Dermis blood vessel endothelial cell (primary cell): Measurements from ENCODE around the gene GXYLT1. TPM values are rescaled to one million over a fixed set of nuclear protein-coding genes. Genes with fewer than 3 reads are reported as not detected.
"Not testable (repeated sequence)": the region's sequence is repeated elsewhere in the genome, so short reads cannot be mapped to it uniquely, and the experiment has no call there.

Experiments used
- DNase-seq: peaks from one replicate; pipeline ENCODE4 v3.0.0; 2010
- total RNA-seq: library from RNA; depleted of rRNA; stranded (reverse); fragments of >200 nt; gene quantifications from 2 replicates; pipeline ENCODE4 v1.2.3, GENCODE V29; 2014

The GXYLT1 gene
- total RNA-seq, 1 donor from 2014 or later = 25.2 TPM

- peak; percentile 41 for DNase-seq
Observed at GRCh38 chr12:42094277-42094676, 50.4 kb downstream of the GXYLT1 start.

- DNase-seq = no peak
Observed at GRCh38 chr12:42091769-42092168, 52.9 kb downstream of the GXYLT1 start.

- peak; percentile 71 for DNase-seq
Observed at GRCh38 chr12:42090899-42091298, 53.8 kb downstream of the GXYLT1 start.

- no peak for DNase-seq
Observed at GRCh38 chr12:42086031-42086430, 58.6 kb downstream of the GXYLT1 start.

- DNase-seq = no peak
Observed at GRCh38 chr12:42085594-42085993, 59.1 kb downstream of the GXYLT1 start.

GRCh38 chr12:42084522-42084921, 60.2 kb downstream of the GXYLT1 start:
- DNase-seq = no peak

GRCh38 chr12:42076976-42077375, 67.7 kb downstream of the GXYLT1 start:
- DNase-seq = no peak

GRCh38 chr12:42070036-42070435, 74.6 kb downstream of the GXYLT1 start:
- no peak for DNase-seq

GRCh38 chr12:42059127-42059526, 85.5 kb downstream of the GXYLT1 start:
- no peak for DNase-seq

GRCh38 chr12:42056130-42056529, 88.5 kb downstream of the GXYLT1 start:
- no peak for DNase-seq

- no peak for DNase-seq
Observed at GRCh38 chr12:42053456-42053855, 91.2 kb downstream of the GXYLT1 start.

- DNase-seq = not testable (repeated sequence)
Observed at GRCh38 chr12:42048980-42049379, 95.7 kb downstream of the GXYLT1 start.

GRCh38 chr12:42039577-42039976, 105.1 kb downstream of the GXYLT1 start:
- DNase-seq = no peak

- peak; percentile 64 for DNase-seq
Observed at GRCh38 chr12:42039176-42039575, 105.5 kb downstream of the GXYLT1 start.

GRCh38 chr12:42031847-42032564, 112.7 kb downstream of the GXYLT1 start:
- no peak for DNase-seq

Other genes starting within 250 kb of the GXYLT1 start
- 19.1 and 26.1 TPM in 2 replicates for gene YAF2, start 93.4 kb upstream of the GXYLT1 start, total RNA-seq
- 22.1 and 33.4 TPM in 2 replicates for gene ZCRB1, start 181.2 kb upstream of the GXYLT1 start, total RNA-seq
- gene PPHLN1, start 181.3 kb upstream of the GXYLT1 start, total RNA-seq = 99.5 and 101 TPM in 2 replicates